ENCODE measurements around the gene MKRN1.

DNA sequence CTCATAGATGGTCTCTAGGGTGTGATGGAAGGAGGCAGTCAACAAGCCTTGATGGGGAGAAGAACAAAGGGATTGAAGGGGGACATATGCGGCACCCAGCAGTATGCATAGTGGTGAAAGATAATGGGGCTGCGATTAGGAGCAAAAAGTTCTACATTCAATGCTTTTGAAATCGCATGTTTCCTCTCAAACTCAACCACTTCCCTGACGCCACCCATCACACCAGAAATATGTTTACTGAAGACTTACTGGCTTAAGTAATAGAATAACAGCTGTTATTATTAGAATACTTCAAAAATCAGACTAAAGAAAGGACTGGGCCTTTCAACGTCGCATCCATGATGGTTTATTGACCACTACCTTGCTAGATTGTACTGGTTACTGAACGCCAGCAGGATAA, 31.5 kb downstream of the MKRN1 start:
- TF ChIP-seq, protein P1, sequence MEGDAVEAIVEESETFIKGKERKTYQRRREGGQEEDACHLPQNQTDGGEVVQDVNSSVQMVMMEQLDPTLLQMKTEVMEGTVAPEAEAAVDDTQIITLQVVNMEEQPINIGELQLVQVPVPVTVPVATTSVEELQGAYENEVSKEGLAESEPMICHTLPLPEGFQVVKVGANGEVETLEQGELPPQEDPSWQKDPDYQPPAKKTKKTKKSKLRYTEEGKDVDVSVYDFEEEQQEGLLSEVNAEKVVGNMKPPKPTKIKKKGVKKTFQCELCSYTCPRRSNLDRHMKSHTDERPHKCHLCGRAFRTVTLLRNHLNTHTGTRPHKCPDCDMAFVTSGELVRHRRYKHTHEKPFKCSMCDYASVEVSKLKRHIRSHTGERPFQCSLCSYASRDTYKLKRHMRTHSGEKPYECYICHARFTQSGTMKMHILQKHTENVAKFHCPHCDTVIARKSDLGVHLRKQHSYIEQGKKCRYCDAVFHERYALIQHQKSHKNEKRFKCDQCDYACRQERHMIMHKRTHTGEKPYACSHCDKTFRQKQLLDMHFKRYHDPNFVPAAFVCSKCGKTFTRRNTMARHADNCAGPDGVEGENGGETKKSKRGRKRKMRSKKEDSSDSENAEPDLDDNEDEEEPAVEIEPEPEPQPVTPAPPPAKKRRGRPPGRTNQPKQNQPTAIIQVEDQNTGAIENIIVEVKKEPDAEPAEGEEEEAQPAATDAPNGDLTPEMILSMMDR (optimal IDR thresholded peaks at IDR 0.05 in 1 of 3, IDR thresholded peaks at IDR 0.05 in 1 of 3, conservative IDR thresholded peaks at IDR 0.05 in 1 of 3; ENCODE audit: extremely low read depth in 1 of 3, insufficient read depth in 2 of 3, low read length in 3 of 3) = no peak
- TF ChIP-seq EZH2 (IDR thresholded peaks at IDR 0.05; ENCODE audit: low read length) = no peak
